Activated T-helper 1 cell treated with anti-CD3 and anti-CD28 coated beads, Interleukin-12 subunit alpha, Interleukin-12 subunit beta, Interleukin-2, Interleukin-4 antibody, amounts not matched to agents 30 ng/mL and 10 ng/mL and 1 ng/mL, durations not matched to agents 14 hours and 24 hours and 36 hours (primary cell): ENCODE results near the gene CBLIF. TPM values are rescaled to one million over a fixed set of nuclear protein-coding genes. Genes with fewer than 3 reads are reported as not detected.
"Not testable (repeated sequence)": the region's sequence is repeated elsewhere in the genome, so short reads cannot be mapped to it uniquely, and the experiment has no call there.

Experiments used
- DNase-seq: peaks from one replicate; pipeline ENCODE4 v3.0.0; 2021; ENCODE audit warnings: low spot score
- H3K27ac Mint-ChIP-seq: one replicate; pipeline ENCODE4 v1.8.0; 2021; ENCODE audit warnings: mild to moderate bottlenecking, mixed read lengths
- H3K27me3 Mint-ChIP-seq: one replicate; pipeline ENCODE4 v1.8.0; 2022; ENCODE audit warnings: mild to moderate bottlenecking, moderate library complexity, mixed read lengths; ENCODE audit not compliant: insufficient read depth
- H3K36me3 Mint-ChIP-seq: one replicate; pipeline ENCODE4 v1.8.0; 2021; ENCODE audit warnings: low read depth, mixed read lengths
- H3K4me1 Mint-ChIP-seq: one replicate; pipeline ENCODE4 v1.8.0; 2021; ENCODE audit warnings: low read depth, mixed read lengths
- H3K4me3 Mint-ChIP-seq: one replicate; pipeline ENCODE4 v1.8.0; 2021; ENCODE audit warnings: mild to moderate bottlenecking, moderate library complexity, mixed read lengths
- H3K9me3 Mint-ChIP-seq: one replicate; pipeline ENCODE4 v1.8.0; 2021; ENCODE audit warnings: mixed read lengths
- intact Hi-C: fragments of 100-400 bp; cut with micrococcal nuclease; formaldehyde crosslinking; loops from one replicate; pipeline ENCODE4 v1.15.1; 2024
- total RNA-seq: library from RNA; stranded (reverse); gene quantifications from 2 replicates; pipeline ENCODE4 v1.2.3, GENCODE V29; 2022

CBLIF gene
- total RNA-seq, 1 donor from 2014 or later = not detected

GRCh38 chr11:59865031-59865430 lies 19.7 kb upstream of the CBLIF start:
- no peaks in the 10 kb centered on the region for H3K9me3 Mint-ChIP-seq
- peaks cover 6% of the 10 kb centered on the region for H3K27me3 Mint-ChIP-seq
- no peaks in the 10 kb centered on the region for H3K4me1 Mint-ChIP-seq
- DNase-seq = no peak
- H3K36me3 Mint-ChIP-seq = no peaks in the 10 kb centered on the region
- H3K4me3 Mint-ChIP-seq = no peak overlapping the region
- intact Hi-C loops = loop anchor here (1.0 kb wide), 1 partner anchor 8 kb away; no protein-coding TSS in a partner anchor
- no peak overlapping the region for H3K27ac Mint-ChIP-seq

- Mint-ChIP-seq H3K9me3 (no peaks in the 10 kb centered on the region), H3K27ac (no peak overlapping the region), H3K27me3 (peaks cover 13% of the 10 kb centered on the region), H3K36me3 (peaks cover 1% of the 10 kb centered on the region), H3K4me3 (no peak overlapping the region), H3K4me1 (peaks cover 21% of the 10 kb centered on the region)
- intact Hi-C loops = no loop called here
- no peak for DNase-seq
These were observed 17.0 kb upstream of the CBLIF start for GRCh38 chr11:59862252-59862651.

GRCh38 chr11:59859673-59860072 lies 14.4 kb upstream of the CBLIF start:
- H3K4me3 Mint-ChIP-seq = no peak overlapping the region
- peaks cover 29% of the 10 kb centered on the region for H3K4me1 Mint-ChIP-seq
- DNase-seq = no peak
- intact Hi-C loops = loop anchor here (5.0 kb wide), 2 partner anchors 102 to 1282 kb away; partner anchors contain the start of genes LPXN, STX3 and ZFP91
- H3K27ac Mint-ChIP-seq = no peak overlapping the region
- no peaks in the 10 kb centered on the region for H3K9me3 Mint-ChIP-seq
- peaks cover 1% of the 10 kb centered on the region for H3K36me3 Mint-ChIP-seq
- H3K27me3 Mint-ChIP-seq = peaks cover 17% of the 10 kb centered on the region

GRCh38 chr11:59857439-59858434 lies 12.4 kb upstream of the CBLIF start:
- Mint-ChIP-seq H3K27me3 (peaks cover 22% of the 10 kb centered on the region), H3K36me3 (peaks cover 1% of the 10 kb centered on the region), H3K4me1 (peaks cover 29% of the 10 kb centered on the region), H3K27ac (peak overlapping the region; percentile 80), H3K9me3 (no peaks in the 10 kb centered on the region), H3K4me3 (no peak overlapping the region)
- no peak for DNase-seq
- intact Hi-C loops = loop anchor here (1.0 to 5.0 kb wide), 4 partner anchors 8 to 1280 kb away; partner anchors contain the start of genes LPXN, MRPL16, STX3 and ZFP91

- no peak overlapping the region for H3K27ac Mint-ChIP-seq
- intact Hi-C loops = loop anchor here (5.0 kb wide), 2 partner anchors 98 to 1278 kb away; partner anchors contain the start of genes LPXN, STX3 and ZFP91
- H3K4me1 Mint-ChIP-seq = peaks cover 29% of the 10 kb centered on the region
- H3K27me3 Mint-ChIP-seq = peaks cover 18% of the 10 kb centered on the region
- DNase-seq = no peak
- peaks cover 1% of the 10 kb centered on the region for H3K36me3 Mint-ChIP-seq
- H3K4me3 Mint-ChIP-seq = no peak overlapping the region
- H3K9me3 Mint-ChIP-seq = peaks cover 4% of the 10 kb centered on the region
These were observed 9.6 kb upstream of the CBLIF start for GRCh38 chr11:59854871-59855270.

- H3K9me3 Mint-ChIP-seq, H3K4me1 Mint-ChIP-seq, H3K27ac Mint-ChIP-seq, DNase-seq, intact Hi-C loops, H3K4me3 Mint-ChIP-seq, H3K36me3 Mint-ChIP-seq: not testable (repeated sequence)
- H3K27me3 Mint-ChIP-seq = peaks cover 12% of the 10 kb centered on the region
These were observed 6.1 kb upstream of the CBLIF start for GRCh38 chr11:59851416-59851815.

- intact Hi-C loops, H3K9me3 Mint-ChIP-seq, H3K27ac Mint-ChIP-seq, H3K36me3 Mint-ChIP-seq, H3K4me1 Mint-ChIP-seq, DNase-seq, H3K4me3 Mint-ChIP-seq, H3K27me3 Mint-ChIP-seq: not testable (repeated sequence)
These were observed 4.3 kb upstream of the CBLIF start for GRCh38 chr11:59849551-59849950.

- Mint-ChIP-seq H3K4me1 (no peaks in the 10 kb centered on the region), H3K9me3 (peaks cover 6% of the 10 kb centered on the region), H3K27ac (no peak overlapping the region), H3K4me3 (no peak overlapping the region), H3K36me3 (no peaks in the 10 kb centered on the region), H3K27me3 (peaks cover 6% of the 10 kb centered on the region)
- no peak for DNase-seq
- intact Hi-C loops = no loop called here
These were observed 3.8 kb upstream of the CBLIF start for GRCh38 chr11:59849129-59849528.

GRCh38 chr11:59848439-59848838 lies 3.1 kb upstream of the CBLIF start:
- H3K36me3 Mint-ChIP-seq, H3K4me1 Mint-ChIP-seq, DNase-seq, H3K27ac Mint-ChIP-seq, intact Hi-C loops, H3K27me3 Mint-ChIP-seq, H3K4me3 Mint-ChIP-seq, H3K9me3 Mint-ChIP-seq: not testable (repeated sequence)

GRCh38 chr11:59847626-59848025 lies 2.3 kb upstream of the CBLIF start:
- Mint-ChIP-seq H3K27me3 (peaks cover 2% of the 10 kb centered on the region), H3K4me1 (no peaks in the 10 kb centered on the region), H3K4me3 (no peak overlapping the region), H3K9me3 (peaks cover 6% of the 10 kb centered on the region), H3K27ac (no peak overlapping the region), H3K36me3 (no peaks in the 10 kb centered on the region)
- intact Hi-C loops = no loop called here
- DNase-seq = no peak

GRCh38 chr11:59846556-59846955 lies 1.3 kb upstream of the CBLIF start:
- intact Hi-C loops = no loop called here
- no peak overlapping the region for H3K27ac Mint-ChIP-seq
- H3K4me3 Mint-ChIP-seq = no peak overlapping the region
- peaks cover 2% of the 10 kb centered on the region for H3K27me3 Mint-ChIP-seq
- H3K9me3 Mint-ChIP-seq = peaks cover 6% of the 10 kb centered on the region
- DNase-seq = no peak
- no peaks in the 10 kb centered on the region for H3K36me3 Mint-ChIP-seq
- H3K4me1 Mint-ChIP-seq = no peaks in the 10 kb centered on the region

GRCh38 chr11:59842316-59842715 lies 3.0 kb downstream of the CBLIF start:
- intact Hi-C loops = no loop called here
- H3K36me3 Mint-ChIP-seq = no peaks in the 10 kb centered on the region
- H3K4me1 Mint-ChIP-seq = no peaks in the 10 kb centered on the region
- H3K9me3 Mint-ChIP-seq = peaks cover under 1% of the 10 kb centered on the region
- no peak overlapping the region for H3K27ac Mint-ChIP-seq
- H3K27me3 Mint-ChIP-seq = peaks cover 2% of the 10 kb centered on the region
- H3K4me3 Mint-ChIP-seq = no peak overlapping the region
- no peak for DNase-seq

- H3K27ac Mint-ChIP-seq = no peak overlapping the region
- no peaks in the 10 kb centered on the region for H3K4me1 Mint-ChIP-seq
- no peak for DNase-seq
- intact Hi-C loops = no loop called here
- H3K27me3 Mint-ChIP-seq = peaks cover 4% of the 10 kb centered on the region
- H3K36me3 Mint-ChIP-seq = no peaks in the 10 kb centered on the region
- H3K9me3 Mint-ChIP-seq = no peaks in the 10 kb centered on the region
- no peak overlapping the region for H3K4me3 Mint-ChIP-seq
These were observed 3.8 kb downstream of the CBLIF start for GRCh38 chr11:59841514-59841913.
